IMR-90 (cell line): Measurements from ENCODE around the gene CDCA4. TPM values are rescaled to one million over a fixed set of nuclear protein-coding genes. Genes with fewer than 3 reads are reported as not detected.

Experiments used
- ATAC-seq: fragments of 200-7000 bp; cut with Tn5 transposase; 2 replicates; pipeline ENCODE4 v1.9.1; 2020; ENCODE audit warnings: low read depth, mild to moderate bottlenecking, moderate library complexity
- BruUV-seq: library from RNA; stranded (reverse); fragments of 400-500 nt; replicated peaks from 2 replicates; lab custom pipeline; 2021; lab: Mats Ljungman, UMichigan
- CTCF ChIA-PET: fragments of 300-600 bp; formaldehyde crosslinking; extraction: SDS; loops from one replicate; lab custom pipeline; 2021; ENCODE audit warnings: antibody characterized with exemption; lab: Yijun Ruan, JAX
- POLR2A ChIA-PET: fragments of 300-600 bp; sonication (Branson Sonifier 250); formaldehyde crosslinking; loops from one replicate; lab custom pipeline; 2022; ENCODE audit warnings: antibody characterized with exemption; ENCODE audit not compliant: unreplicated experiment; lab: Charles Lee
- DNase-seq: peaks from one replicate; pipeline ENCODE4 v3.0.0; 2013
- H2AFZ ChIP-seq: replicated peaks from 2 replicates; pipeline ENCODE3; 2013; ENCODE audit warnings: low read length, mild to moderate bottlenecking; ENCODE audit not compliant: poor library complexity
- H2AK5ac ChIP-seq: 2 replicates; pipeline ENCODE4 v1.6.1; 2013; ENCODE audit warnings: low read depth, low read length, inconsistent platforms
- H2AK9ac ChIP-seq: replicated peaks from 2 replicates; pipeline ENCODE3; 2013; ENCODE audit warnings: mild to moderate bottlenecking, low read depth, low read length, moderate library complexity; ENCODE audit not compliant: poor library complexity
- H2BK120ac ChIP-seq: 2 replicates; pipeline ENCODE4 v1.6.1; 2013; ENCODE audit warnings: low read depth, low read length, inconsistent platforms
- H2BK15ac ChIP-seq: 3 replicates; pipeline ENCODE4 v1.6.1; 2013; ENCODE audit warnings: low read depth, low read length, inconsistent platforms
- H2BK20ac ChIP-seq: 2 replicates; pipeline ENCODE4 v1.6.1; 2013; ENCODE audit warnings: low read depth, mild to moderate bottlenecking, inconsistent platforms, low read length, moderate library complexity
- H2BK5ac ChIP-seq: 2 replicates; pipeline ENCODE4 v1.6.1; 2013; ENCODE audit warnings: mild to moderate bottlenecking, low read depth, low read length, inconsistent platforms; ENCODE audit not compliant: poor library complexity, severe bottlenecking
- H3K14ac ChIP-seq: replicated peaks from 2 replicates; pipeline ENCODE4 v1.6.1; 2013; ENCODE audit warnings: low read depth, low read length, inconsistent platforms
- H3K18ac ChIP-seq: 2 replicates; pipeline ENCODE4 v1.6.1; 2013; ENCODE audit warnings: low read depth, low read length, control low read depth
- H3K23ac ChIP-seq: 2 replicates; pipeline ENCODE4 v1.6.1; 2013; ENCODE audit warnings: low read depth, low read length, inconsistent platforms
- H3K27ac ChIP-seq: 2 replicates; pipeline ENCODE4 v1.5.1; 2013; ENCODE audit warnings: mild to moderate bottlenecking, control low read depth, low read length; ENCODE audit not compliant: insufficient read depth
- H3K27me3 ChIP-seq: 2 replicates; pipeline ENCODE4 v1.6.1; 2013; ENCODE audit warnings: low read length; ENCODE audit not compliant: control insufficient read depth, insufficient read depth
- H3K36me3 ChIP-seq: 2 replicates; pipeline ENCODE4 v1.6.1; 2013; ENCODE audit warnings: low read length, mixed read lengths; ENCODE audit not compliant: control insufficient read depth, insufficient read depth
- H3K4ac ChIP-seq: 2 replicates; pipeline ENCODE4 v1.6.1; 2013; ENCODE audit warnings: low read depth, low read length, inconsistent platforms
- H3K4me1 ChIP-seq: 2 replicates; pipeline ENCODE4 v1.6.1; 2013; ENCODE audit warnings: low read length, mixed read lengths; ENCODE audit not compliant: control insufficient read depth, insufficient read depth
- H3K4me2 ChIP-seq: 2 replicates; pipeline ENCODE4 v1.6.1; 2013; ENCODE audit warnings: low read depth, mild to moderate bottlenecking, control low read depth, low read length, moderate library complexity
- H3K4me3 ChIP-seq: 2 replicates; pipeline ENCODE4 v1.5.1; 2013; ENCODE audit warnings: low read depth, mild to moderate bottlenecking, control low read depth, low read length, moderate library complexity; ENCODE audit not compliant: insufficient read depth
- H3K56ac ChIP-seq: 2 replicates; pipeline ENCODE4 v1.6.1; 2013; ENCODE audit warnings: low read length, inconsistent platforms; ENCODE audit not compliant: insufficient read depth; ENCODE audit errors: extremely low read depth
- H3K79me1 ChIP-seq, 2 experiments: 2 replicates each; pipeline ENCODE4 v1.6.1; 2013; ENCODE audit warnings: low read length in 2 of 2, inconsistent platforms in 1 of 2, low read depth in 1 of 2
- H3K9ac ChIP-seq: 2 replicates; pipeline ENCODE4 v1.6.1; 2013; ENCODE audit warnings: low read depth, low read length, control low read depth
- H3K9me1 ChIP-seq: 2 replicates; pipeline ENCODE4 v1.6.1; 2013; ENCODE audit warnings: low read length, inconsistent platforms; ENCODE audit not compliant: insufficient read depth
- H3K9me3 ChIP-seq: 2 replicates; pipeline ENCODE4 v1.6.1; 2013; ENCODE audit warnings: low read length; ENCODE audit not compliant: control insufficient read depth, insufficient read depth
- H4K20me1 ChIP-seq: 2 replicates; pipeline ENCODE4 v1.6.1; 2013; ENCODE audit warnings: low read length, inconsistent platforms; ENCODE audit not compliant: insufficient read depth
- H4K5ac ChIP-seq: 2 replicates; pipeline ENCODE4 v1.6.1; 2013; ENCODE audit warnings: mild to moderate bottlenecking, low read depth, low read length, control low read depth
- H4K8ac ChIP-seq, 2 experiments: 2 replicates each; pipeline ENCODE4 v1.6.1; 2013; ENCODE audit warnings: low read depth in 2 of 2, low read length in 2 of 2, control low read depth in 1 of 2, inconsistent platforms in 1 of 2
- H4K91ac ChIP-seq: 2 replicates; pipeline ENCODE4 v1.6.1; 2013; ENCODE audit warnings: low read depth, low read length, inconsistent platforms; ENCODE audit not compliant: insufficient read depth
- BHLHE40 ChIP-seq: fragments of 150-350 bp; IDR thresholded peaks from 2 replicates; pipeline ENCODE4 v1.6.1; 2016; ENCODE audit warnings: mild to moderate bottlenecking, low read depth, low read length
- CEBPB ChIP-seq: IDR thresholded peaks from 2 replicates; pipeline ENCODE4 v1.6.1; 2012; ENCODE audit warnings: low read depth, low read length, improper control_type of control experiment
- CTCF ChIP-seq: conservative IDR thresholded peaks from 2 replicates; pipeline ENCODE4 v1.5.1; 2012; ENCODE audit warnings: mild to moderate bottlenecking, low read depth, low read length, improper control_type of control experiment
- FOS ChIP-seq: fragments of 150-350 bp; IDR thresholded peaks from 2 replicates; pipeline ENCODE4 v1.6.1; 2016; ENCODE audit warnings: low read depth, low read length
- MAFK ChIP-seq: IDR thresholded peaks from 2 replicates; pipeline ENCODE4 v1.6.1; 2012; ENCODE audit warnings: low read depth, low read length, improper control_type of control experiment
- MAZ ChIP-seq: IDR thresholded peaks from 2 replicates; pipeline ENCODE4 v1.6.1; 2012; ENCODE audit warnings: low read depth, mild to moderate bottlenecking, low read length, improper control_type of control experiment, moderate library complexity, borderline replicate concordance
- MXI1 ChIP-seq: IDR thresholded peaks from 2 replicates; pipeline ENCODE4 v1.6.1; 2012; ENCODE audit warnings: low read depth, mild to moderate bottlenecking, low read length, moderate library complexity, borderline replicate concordance
- NFE2L2 ChIP-seq: fragments of 150-350 bp; IDR thresholded peaks from 2 replicates; pipeline ENCODE4 v1.6.1; 2016; ENCODE audit warnings: low read depth, mild to moderate bottlenecking, low read length
- POLR2A ChIP-seq: IDR thresholded peaks from 2 replicates; pipeline ENCODE4 v1.6.1; 2012; ENCODE audit warnings: mild to moderate bottlenecking, low read depth, low read length
- RCOR1 ChIP-seq: IDR thresholded peaks from 2 replicates; pipeline ENCODE4 v1.6.1; 2012; ENCODE audit warnings: mild to moderate bottlenecking, low read length, improper control_type of control experiment; ENCODE audit not compliant: insufficient replicate concordance
- RFX5 ChIP-seq: IDR thresholded peaks from 2 replicates; pipeline ENCODE4 v1.8.0; 2012; ENCODE audit warnings: low read depth, mild to moderate bottlenecking, low read length, moderate library complexity
- WGBS, 2 experiments: methylation state at CpG; one replicate each; pipeline versions ENCODE4 v1.1.5 to v1.1.7; 2013; ENCODE audit warnings: missing lambda C conversion rate in 2 of 2; ENCODE audit not compliant: insufficient read length in 1 of 2; ENCODE audit errors: extremely low coverage in 2 of 2; 5-methylcytosine and 5-hydroxymethylcytosine counted together
- dilution Hi-C: fragments of 300-500 bp; cut with HindIII; formaldehyde crosslinking; loops from one replicate; pipeline ENCODE4 v1.14.3; 2018; ENCODE audit warnings: low sequenced_read_pairs; ENCODE audit not compliant: unreplicated experiment
- in situ Hi-C: fragments of 300-500 bp; cut with MboI; formaldehyde crosslinking; loops from 3 replicates; pipeline ENCODE4 v1.14.3; 2019; ENCODE audit warnings: low sequenced_read_pairs, inconsistent platforms, mixed read lengths
- intact Hi-C: fragments of 100-400 bp; cut with micrococcal nuclease; formaldehyde crosslinking; loops from 2 replicates; pipeline ENCODE4 v1.10.0; 2022
- polyA plus RNA-seq, 3 experiments: library from polyadenylated mRNA; depleted of rRNA; stranded (reverse); fragments of >200 nt; gene quantifications; 2 replicates each; pipeline ENCODE4 v1.2.3, GENCODE V29; 2012; ENCODE audit warnings: low replicate concordance in 1 of 3
- total RNA-seq: library from RNA; depleted of rRNA; stranded (reverse); fragments of >200 nt; gene quantifications from 2 replicates; pipeline ENCODE4 v1.2.3, GENCODE V29; 2012

Gene CDCA4
- total and polyA plus RNA-seq, 2 of the 4 experiments (the other 2 are of a cell fraction) = 17.7 to 18.6 TPM

- no peak overlapping the region for H3K27ac ChIP-seq
- peak overlapping the region; percentile 87 for H2AK5ac ChIP-seq
- ATAC-seq = no peak
- WGBS, 2 experiments = 100% methylated on average over 4 of the region's 12 CpGs; no CpG with 5 or more reads in 1 of the 2 experiments
- H4K5ac ChIP-seq = no peak overlapping the region
- no peak overlapping the region for H3K14ac ChIP-seq
- H3K4me2 ChIP-seq = no peak overlapping the region
- POLR2A ChIA-PET = no interaction called here
- H3K18ac ChIP-seq = no peak overlapping the region
- peak overlapping the region; percentile 88 for H2BK120ac ChIP-seq
- H2AK9ac ChIP-seq = peak overlapping the region; percentile 11
- H4K8ac ChIP-seq = no peak overlapping the region
- H3K4me1 ChIP-seq = peaks cover 44% of the 10 kb centered on the region
- H3K36me3 ChIP-seq = no peaks in the 10 kb centered on the region
- H2BK5ac ChIP-seq = peak overlapping the region; percentile 6
- H3K4ac ChIP-seq = peak overlapping the region; percentile 93
- H3K27me3 ChIP-seq = no peaks in the 10 kb centered on the region
- peaks cover 11% of the 10 kb centered on the region for H3K9me1 ChIP-seq
- peak overlapping the region; percentile 21; the same call in 1 of the 2 replicates for H4K91ac ChIP-seq
- no peak overlapping the region for H3K4me3 ChIP-seq
- TF ChIP-seq POLR2A = no peak
- no peak for TF ChIP-seq RFX5
- no peak for TF ChIP-seq NFE2L2
- TF ChIP-seq MAFK = no peak
- TF ChIP-seq CTCF = no peak
- no peak for TF ChIP-seq CEBPB
- TF ChIP-seq FOS = no peak
- TF ChIP-seq MAZ = no peak
- TF ChIP-seq RCOR1 = no peak
- no peak for TF ChIP-seq MXI1
- no peak for TF ChIP-seq BHLHE40
- dilution Hi-C loops (no loop called here), in situ Hi-C loops (loop anchor here (5.0 kb wide), 2 partner anchors 34 to 76 kb away; no protein-coding TSS in a partner anchor), intact Hi-C loops (loop anchor here (5.0 kb wide), 1 partner anchor 39 kb away; no protein-coding TSS in a partner anchor)
- H2BK20ac ChIP-seq = peak overlapping the region; percentile 73
- no TSS peak for BruUV-seq
- peak overlapping the region; percentile 45; the same call in 1 of the 3 replicates for H2BK15ac ChIP-seq
- no peak overlapping the region for H2AFZ ChIP-seq
- 0 out of 2 replicates have a peak overlapping the region, but pooled peaks have one; percentile 2 for H3K23ac ChIP-seq
- no peak overlapping the region for H3K9ac ChIP-seq
- CTCF ChIA-PET = no interaction called here
- 0 out of 2 replicates have a peak, but pooled peaks cover 3% of the 10 kb centered on the region for H4K20me1 ChIP-seq
- H3K9me3 ChIP-seq = no peaks in the 10 kb centered on the region
- no peak overlapping the region for H3K56ac ChIP-seq
- H3K79me1 ChIP-seq = peaks cover 0 to 33% of the 10 kb centered on the region in 2 experiments; a peak in 1 of 4 replicates
- DNase-seq = no peak
Measured at GRCh38 chr14:104971447-104972240, 49.2 kb downstream of the CDCA4 start.
